Endothelial cell of hepatic sinusoid (primary cell): ENCODE results near the gene ARPIN.
"Not testable (repeated sequence)": the region's sequence is repeated elsewhere in the genome, so short reads cannot be mapped to it uniquely, and the experiment has no call there.

Experiments used
- in situ Hi-C: cut with HindIII; loops from 2 replicates; pipeline ENCODE4 v1.10.0; 2017; ENCODE audit warnings: low sequenced_read_pairs

Gene ARPIN

GRCh38 chr15:89880727-89881126, 32.0 kb downstream of the ARPIN start:
- in situ Hi-C loops, result no loop called here

DNA sequence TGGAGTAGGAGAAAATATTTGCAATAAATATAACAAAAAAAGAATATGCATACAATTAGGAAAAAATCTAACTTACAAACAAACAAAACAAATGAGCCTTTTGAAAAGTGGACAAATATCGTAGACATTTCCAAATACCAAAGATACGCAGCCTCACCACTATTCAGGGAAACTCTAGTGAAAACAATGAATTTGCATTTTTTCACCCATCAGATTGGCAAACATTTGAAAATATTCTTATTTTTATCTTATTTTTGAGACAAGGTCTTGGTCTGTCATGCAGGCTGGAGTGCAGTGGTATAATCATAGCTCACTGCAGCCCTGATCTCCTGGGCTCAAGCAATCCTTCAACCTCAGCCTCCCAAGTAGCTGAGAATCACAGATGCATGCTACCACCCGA, 34.4 kb downstream of the ARPIN start:
- in situ Hi-C loops, result loop anchor here (5.0 kb wide), 2 partner anchors 81 to 116 kb away; no protein-coding TSS in a partner anchor

DNA sequence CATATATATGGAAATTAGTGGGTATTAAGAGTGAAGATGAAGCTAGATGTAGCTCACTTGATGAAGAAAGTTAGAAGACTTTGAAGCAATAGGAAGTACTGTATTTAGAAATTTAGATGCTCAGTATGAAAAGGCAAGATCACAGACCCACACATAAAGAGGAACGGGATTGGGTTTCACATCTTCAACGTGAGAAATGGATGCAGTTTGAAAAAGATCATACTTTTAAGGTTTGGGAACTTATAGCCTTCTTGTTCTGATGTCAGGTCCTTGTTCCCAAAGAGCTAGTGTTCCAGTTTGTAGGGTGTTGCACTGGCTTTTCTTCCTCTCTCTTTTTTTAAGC, 35.7 kb downstream of the ARPIN start:
- in situ Hi-C loops, result loop anchor here (5.0 kb wide), 2 partner anchors 80 to 115 kb away; no protein-coding TSS in a partner anchor

DNA sequence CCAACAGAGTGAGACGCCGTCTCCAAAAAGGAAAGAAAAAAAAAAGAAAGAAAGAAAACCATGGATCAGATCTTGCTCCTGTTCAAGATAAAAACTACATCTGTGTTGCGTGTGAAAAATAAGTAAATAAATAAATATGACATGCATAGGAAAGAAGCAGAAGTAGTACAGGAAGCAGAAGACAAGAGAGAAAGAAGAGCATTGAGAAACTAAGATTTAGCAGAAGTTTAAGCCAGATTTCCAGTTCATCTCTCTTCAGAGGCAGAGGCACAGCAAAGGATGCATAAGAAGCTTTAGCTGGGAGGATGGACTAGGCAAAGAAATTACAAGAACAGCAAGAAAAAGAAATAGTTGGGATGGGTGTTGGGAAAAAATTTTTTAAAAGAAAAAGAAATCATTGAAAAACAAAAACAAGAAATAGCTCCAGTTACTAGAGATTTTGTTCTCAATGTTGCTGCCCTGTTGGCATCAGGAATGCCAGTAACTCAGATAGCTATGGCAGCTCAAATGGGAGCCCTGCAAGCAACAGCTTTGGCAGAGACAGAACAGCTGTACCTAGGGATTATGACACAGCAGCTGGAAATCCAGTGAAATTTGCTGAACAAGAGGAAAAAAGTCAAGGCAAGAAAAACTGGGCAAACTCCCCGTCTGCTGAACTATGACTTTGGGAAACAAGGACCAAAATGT, 36.2 kb downstream of the ARPIN start:
- in situ Hi-C loops, result loop anchor here (5.0 kb wide), 2 partner anchors 79 to 114 kb away; no protein-coding TSS in a partner anchor

- in situ Hi-C loops, result loop anchor here (5.0 kb wide), 2 partner anchors 78 to 113 kb away; no protein-coding TSS in a partner anchor
These were observed 37.0 kb downstream of the ARPIN start for GRCh38 chr15:89875741-89876140.

GRCh38 chr15:89874926-89875564, 37.7 kb downstream of the ARPIN start:
- in situ Hi-C loops, result loop anchor here (5.0 kb wide), 2 partner anchors 78 to 113 kb away; no protein-coding TSS in a partner anchor

- in situ Hi-C loops, result no loop called here
These were observed 42.0 kb downstream of the ARPIN start for GRCh38 chr15:89870688-89871288.

- in situ Hi-C loops, result no loop called here
These were observed 42.7 kb downstream of the ARPIN start for GRCh38 chr15:89870006-89870405.

DNA sequence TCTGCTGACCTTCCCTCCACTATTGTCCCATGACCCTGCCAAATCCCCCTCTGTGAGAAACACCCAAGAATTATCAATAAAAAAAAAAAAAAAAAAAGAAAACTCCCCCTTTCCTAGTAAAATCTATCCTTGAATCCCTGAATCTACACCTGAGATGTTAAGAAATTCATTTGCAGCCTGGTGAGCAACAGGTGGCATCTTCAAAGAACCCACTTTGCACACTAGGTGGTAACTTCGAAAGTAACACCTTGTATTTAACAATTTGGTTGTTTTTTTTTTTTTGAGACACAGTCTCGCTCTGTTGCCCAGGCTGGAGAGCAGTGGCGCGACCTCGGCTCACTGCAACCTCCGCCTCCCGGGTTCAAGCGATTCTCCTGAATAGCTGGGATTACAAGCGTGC, 43.3 kb downstream of the ARPIN start:
- in situ Hi-C loops, result not testable (repeated sequence)

GRCh38 chr15:89864958-89865739, 47.6 kb downstream of the ARPIN start:
- in situ Hi-C loops, result loop anchor here (5.0 kb wide), 2 partner anchors 88 to 217 kb away; partner anchors contain the start of gene MESP2

- in situ Hi-C loops, result loop anchor here (5.0 kb wide), 2 partner anchors 87 to 218 kb away; partner anchors contain the start of gene MESP2
These were observed 48.8 kb downstream of the ARPIN start for GRCh38 chr15:89863918-89864317.

DNA sequence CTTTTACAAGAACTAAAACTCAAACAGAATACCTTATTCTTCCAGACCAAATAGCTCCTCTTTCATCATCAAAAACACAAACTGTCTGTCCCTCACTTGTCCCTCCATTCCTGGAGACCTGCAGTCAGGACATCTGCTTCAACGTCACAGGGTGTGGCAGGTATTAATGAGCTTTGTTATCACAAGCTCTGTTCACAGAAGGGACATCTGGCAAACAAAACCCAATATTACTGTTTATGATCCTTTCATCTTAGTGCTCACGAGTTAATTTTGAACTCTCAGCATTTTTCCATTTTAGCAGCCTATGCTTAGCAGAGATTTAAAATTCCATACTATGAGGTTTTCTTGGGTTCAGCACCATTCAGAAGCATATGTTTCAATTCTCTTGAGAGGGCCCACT, 51.9 kb downstream of the ARPIN start:
- in situ Hi-C loops, result loop anchor here (5.0 kb wide), 2 partner anchors 84 to 221 kb away; partner anchors contain the start of gene MESP2

GRCh38 chr15:89860431-89860830, 52.3 kb downstream of the ARPIN start:
- in situ Hi-C loops, result loop anchor here (5.0 kb wide), 2 partner anchors 83 to 222 kb away; partner anchors contain the start of gene MESP2

GRCh38 chr15:89858661-89859458, 53.9 kb downstream of the ARPIN start:
- in situ Hi-C loops, result no loop called here

DNA sequence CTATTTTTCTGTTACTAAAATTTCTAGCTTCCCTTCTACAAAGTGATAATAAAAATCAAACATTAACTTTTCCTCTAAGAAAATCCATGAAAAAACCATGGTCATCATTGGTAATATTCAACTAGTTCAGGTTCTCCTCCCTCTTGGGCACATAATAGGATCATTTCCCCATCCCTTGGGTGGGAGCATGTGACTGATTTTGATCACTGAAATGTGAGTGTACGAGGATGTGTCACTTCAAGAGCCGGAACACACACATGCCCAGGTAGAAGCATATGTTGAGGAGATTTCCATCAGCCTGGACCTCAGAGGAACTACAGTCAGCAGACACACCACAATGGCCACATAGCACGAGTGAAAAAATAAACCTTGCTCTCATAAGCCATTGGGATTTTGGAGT, 55.1 kb downstream of the ARPIN start:
- in situ Hi-C loops, result no loop called here

- in situ Hi-C loops, result no loop called here
These were observed 56.8 kb downstream of the ARPIN start for GRCh38 chr15:89855948-89856347.

DNA sequence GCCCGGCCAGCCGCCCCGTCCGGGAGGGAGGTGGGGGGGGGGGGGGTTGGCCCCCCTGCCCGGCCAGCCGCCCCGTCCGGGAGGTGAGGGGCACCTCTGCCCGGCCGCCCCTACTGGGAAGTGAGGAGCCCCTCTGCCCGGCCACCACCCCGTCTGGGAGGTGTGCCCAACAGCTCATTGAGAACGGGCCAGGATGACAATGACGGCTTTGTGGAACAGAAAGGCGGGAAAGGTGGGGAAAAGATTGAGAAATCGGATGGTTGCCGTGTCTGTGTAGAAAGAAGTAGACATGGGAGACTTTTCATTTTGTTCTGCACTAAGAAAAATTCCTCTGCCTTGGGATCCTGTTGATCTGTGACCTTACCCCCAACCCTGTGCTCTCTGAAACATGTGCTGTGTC, 57.9 kb downstream of the ARPIN start:
- in situ Hi-C loops, result not testable (repeated sequence)

DNA sequence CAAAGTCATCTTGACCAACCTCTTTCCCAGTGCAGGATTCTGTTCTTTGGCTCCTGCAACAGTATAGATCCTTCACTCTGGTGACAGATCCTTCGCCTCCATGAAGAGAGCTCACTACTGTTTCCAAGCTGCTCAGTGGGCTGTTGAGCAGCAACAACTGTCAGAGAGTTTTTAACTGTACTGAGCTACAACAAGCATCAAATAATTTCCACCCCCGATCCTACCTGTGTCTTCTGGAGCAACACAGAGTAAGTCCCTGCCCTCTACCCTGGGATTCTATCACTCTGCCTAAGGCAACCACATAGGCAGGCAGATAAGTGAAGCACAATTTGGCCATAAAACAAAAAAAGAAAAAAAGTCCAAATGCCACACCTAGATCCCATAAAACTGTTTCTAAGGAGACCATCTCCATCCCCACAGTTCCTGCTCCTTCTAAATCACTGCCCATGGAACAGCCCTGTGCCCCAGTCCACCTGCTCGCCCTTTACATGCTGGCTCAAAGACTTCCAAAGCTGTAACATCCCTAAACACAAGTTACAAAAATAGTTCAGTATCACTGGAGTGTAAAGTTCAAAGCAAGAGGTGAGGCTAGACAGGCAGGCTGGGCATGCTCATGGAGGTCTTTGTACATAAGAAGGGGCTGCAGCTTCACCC, 60.3 kb downstream of the ARPIN start:
- in situ Hi-C loops, result no loop called here

GRCh38 chr15:89851673-89852341, 60.9 kb downstream of the ARPIN start:
- in situ Hi-C loops, result no loop called here
